Fibroblast of lung (primary cell): ENCODE measurements around the gene MYH9. TPM values are rescaled to one million over a fixed set of nuclear protein-coding genes. Genes with fewer than 3 reads are reported as not detected.
A peak's percentile ranks its signal among the peaks of the same experiment; 100 is the strongest.
"Not testable (repeated sequence)": the region's sequence is repeated elsewhere in the genome, so short reads cannot be mapped to it uniquely, and the experiment has no call there.

Experiments used
- DNase-seq, 2 donors: peaks; one replicate each; pipeline versions ENCODE4 v3.0.0 to v3.0.0-alpha.2; 2010; ENCODE audit warnings: low read depth in 2 of 2
- H2AFZ ChIP-seq: 2 replicates; pipeline ENCODE4 v1.5.1; 2012; ENCODE audit warnings: low read length, control low read depth, inconsistent platforms
- H3K27ac ChIP-seq: 2 replicates; pipeline ENCODE4 v1.5.1; 2011; ENCODE audit warnings: low read length, control low read depth; ENCODE audit not compliant: insufficient read depth
- H3K27me3 ChIP-seq: 2 replicates; pipeline ENCODE4 v1.5.1; 2011; ENCODE audit warnings: mild to moderate bottlenecking, low read length; ENCODE audit not compliant: control insufficient read depth, insufficient read depth
- H3K36me3 ChIP-seq: 2 replicates; pipeline ENCODE4 v1.5.1; 2011; ENCODE audit warnings: low read length; ENCODE audit not compliant: control insufficient read depth, insufficient read depth
- H3K4me1 ChIP-seq: 2 replicates; pipeline ENCODE4 v1.5.1; 2011; ENCODE audit warnings: low read length; ENCODE audit not compliant: control insufficient read depth, insufficient read depth; ENCODE audit errors: extremely low read depth
- H3K4me2 ChIP-seq: 2 replicates; pipeline ENCODE4 v1.5.1; 2011; ENCODE audit warnings: low read length, control low read depth; ENCODE audit not compliant: insufficient read depth; ENCODE audit errors: extremely low read depth
- H3K4me3 ChIP-seq, 4 experiments: fragments of 200-600 bp in 1 of 4; sonication (generic) in 1 of 4; replicated peaks in 1 of 4; 2 replicates each; pipeline ENCODE4 v1.5.1; 2011 to 2016; ENCODE audit warnings: low read length in 4 of 4, low read depth in 3 of 4, mild to moderate bottlenecking in 3 of 4, control low read depth in 2 of 4, inconsistent platforms in 1 of 4, mixed read lengths in 1 of 4; ENCODE audit not compliant: insufficient read depth in 1 of 4; ENCODE audit errors: control extremely low read depth in 1 of 4
- H3K79me2 ChIP-seq: 2 replicates; pipeline ENCODE4 v1.5.1; 2012; ENCODE audit warnings: mild to moderate bottlenecking, low read length, inconsistent platforms; ENCODE audit not compliant: control insufficient read depth, insufficient read depth
- H3K9ac ChIP-seq: 2 replicates; pipeline ENCODE4 v1.5.1; 2011; ENCODE audit warnings: mild to moderate bottlenecking, low read length, control low read depth; ENCODE audit not compliant: insufficient read depth
- H3K9me3 ChIP-seq: 2 replicates; pipeline ENCODE4 v1.5.1; 2012; ENCODE audit warnings: low read depth, low read length; ENCODE audit not compliant: control insufficient read depth, insufficient read depth
- H4K20me1 ChIP-seq: 2 replicates; pipeline ENCODE4 v1.5.1; 2011; ENCODE audit warnings: low read length; ENCODE audit not compliant: control insufficient read depth, insufficient read depth; ENCODE audit errors: extremely low read depth
- CTCF ChIP-seq, 2 donors: IDR thresholded peaks in 1 of 2; conservative IDR thresholded peaks in 1 of 2; 1 replicate in 1 of 2; 2 replicates in 1 of 2; pipeline ENCODE4 v1.5.1; 2011 to 2012; ENCODE audit warnings: low read length in 2 of 2, control low read depth in 1 of 2, inconsistent platforms in 1 of 2, low read depth in 1 of 2, mild to moderate bottlenecking in 1 of 2
- EZH2 ChIP-seq: IDR thresholded peaks from 2 replicates; pipeline ENCODE4 v1.5.1; 2012; ENCODE audit warnings: low read length, control low read depth, mild to moderate bottlenecking; ENCODE audit errors: missing control alignments
- polyA plus RNA-seq, 2 donors: library from polyadenylated mRNA; depleted of rRNA in 1 of 2; stranded (reverse) in 1 of 2; unstranded in 1 of 2; fragments of >200 nt; gene quantifications; 2 replicates each; pipeline ENCODE4 v1.2.1, GENCODE V29; 2011 to 2012; ENCODE audit warnings: missing spikeins in 1 of 2
- total RNA-seq: library from RNA; depleted of rRNA; stranded (reverse); fragments of >200 nt; gene quantifications from 2 replicates; pipeline ENCODE4 v1.2.1, GENCODE V29; 2014

The MYH9 gene
- total and polyA plus RNA-seq, 2 donors (not counting 1 experiment from before 2014, with no cell fraction given): 677 to 796 TPM

GRCh38 chr22:36257308-36257707 is 130.5 kb downstream of the MYH9 start:
- Histone ChIP-seq H3K27me3 (no peaks in the 10 kb centered on the region), H3K79me2 (peaks cover 2% of the 10 kb centered on the region), H3K9ac (no peak overlapping the region), H3K4me3 (no peak overlapping the region), H2AFZ (no peak overlapping the region), H3K4me2 (no peak overlapping the region), H3K9me3 (no peaks in the 10 kb centered on the region), H3K27ac (no peak overlapping the region), H3K36me3 (no peaks in the 10 kb centered on the region), H3K4me1 (peaks cover 10% of the 10 kb centered on the region), H4K20me1 (no peaks in the 10 kb centered on the region)
- no peak for DNase-seq
- no peak for TF ChIP-seq EZH2
- no peak for TF ChIP-seq CTCF (conservative IDR thresholded peaks at IDR 0.05 in 1 of 2, IDR thresholded peaks at IDR 0.05 in 1 of 2; ENCODE audit: low read depth in 1 of 2, low read length in 2 of 2)

- TF ChIP-seq CTCF (conservative IDR thresholded peaks at IDR 0.05 in 1 of 2, IDR thresholded peaks at IDR 0.05 in 1 of 2; ENCODE audit: low read depth in 1 of 2, low read length in 2 of 2) (no peak), EZH2 (no peak)
- no peak overlapping the region for H3K4me3 ChIP-seq
- H3K4me1 ChIP-seq: peaks cover 10% of the 10 kb centered on the region
Measured at GRCh38 chr22:36256478-36256877, 131.3 kb downstream of the MYH9 start.

GRCh38 chr22:36255572-36255971 is 132.2 kb downstream of the MYH9 start:
- not testable (repeated sequence) for H3K27ac ChIP-seq, H3K9me3 ChIP-seq, H3K4me2 ChIP-seq, H3K27me3 ChIP-seq, H3K9ac ChIP-seq, H3K4me1 ChIP-seq, H4K20me1 ChIP-seq, H3K79me2 ChIP-seq, H3K36me3 ChIP-seq, H2AFZ ChIP-seq, DNase-seq
- peak overlapping the region in 1 of 4 experiments; percentile 32 for H3K4me3 ChIP-seq

More at GRCh38 chr22:36256478-36256877, 131.3 kb downstream of the MYH9 start:
- peaks cover 2% of the 10 kb centered on the region for H3K79me2 ChIP-seq
- H2AFZ ChIP-seq: no peak overlapping the region
- DNase-seq: no peak
- no peak overlapping the region for H3K4me2 ChIP-seq
- no peak overlapping the region for H3K27ac ChIP-seq
- no peaks in the 10 kb centered on the region for H3K36me3 ChIP-seq
- H4K20me1 ChIP-seq: no peaks in the 10 kb centered on the region
- no peaks in the 10 kb centered on the region for H3K9me3 ChIP-seq
- no peak overlapping the region for H3K9ac ChIP-seq
- no peaks in the 10 kb centered on the region for H3K27me3 ChIP-seq
